Measurements from ENCODE around the gene C10orf90.

GRCh38 chr10:126667568-126667967 lies 2.9 kb downstream of the C10orf90 start:
- no peak for TF ChIP-seq POLR2A (IDR thresholded peaks at IDR 0.05)
- TF ChIP-seq CTCF (IDR thresholded peaks at IDR 0.05): no peak

Data from esophagus squamous epithelium (tissue), 4 donors.